GM13977 (cell line): Measurements from ENCODE around the gene CABLES1.
"Not testable (repeated sequence)": the region's sequence is repeated elsewhere in the genome, so short reads cannot be mapped to it uniquely, and the experiment has no call there.

ENCODE experiments used
- DNase-seq: peaks from one replicate; pipeline ENCODE4 v3.0.0; 2012; ENCODE audit warnings: low spot score
- in situ Hi-C: fragments of 300-500 bp; cut with MboI; formaldehyde crosslinking; loops from one replicate; pipeline ENCODE4 v1.12.0; 2022; ENCODE audit warnings: low sequenced_read_pairs, low pct_unique_long_range_greater_than_20kb, mixed read lengths, inconsistent platforms; ENCODE audit not compliant: unreplicated experiment
- TF ChIP-seq, protein P1 (sequence below): IDR thresholded peaks from 2 replicates; pipeline ENCODE4 v1.5.1; 2012; ENCODE audit warnings: mild to moderate bottlenecking, control low read depth; ENCODE audit not compliant: insufficient read depth; ENCODE audit errors: extremely low read depth, missing control alignments

Gene CABLES1

DNA sequence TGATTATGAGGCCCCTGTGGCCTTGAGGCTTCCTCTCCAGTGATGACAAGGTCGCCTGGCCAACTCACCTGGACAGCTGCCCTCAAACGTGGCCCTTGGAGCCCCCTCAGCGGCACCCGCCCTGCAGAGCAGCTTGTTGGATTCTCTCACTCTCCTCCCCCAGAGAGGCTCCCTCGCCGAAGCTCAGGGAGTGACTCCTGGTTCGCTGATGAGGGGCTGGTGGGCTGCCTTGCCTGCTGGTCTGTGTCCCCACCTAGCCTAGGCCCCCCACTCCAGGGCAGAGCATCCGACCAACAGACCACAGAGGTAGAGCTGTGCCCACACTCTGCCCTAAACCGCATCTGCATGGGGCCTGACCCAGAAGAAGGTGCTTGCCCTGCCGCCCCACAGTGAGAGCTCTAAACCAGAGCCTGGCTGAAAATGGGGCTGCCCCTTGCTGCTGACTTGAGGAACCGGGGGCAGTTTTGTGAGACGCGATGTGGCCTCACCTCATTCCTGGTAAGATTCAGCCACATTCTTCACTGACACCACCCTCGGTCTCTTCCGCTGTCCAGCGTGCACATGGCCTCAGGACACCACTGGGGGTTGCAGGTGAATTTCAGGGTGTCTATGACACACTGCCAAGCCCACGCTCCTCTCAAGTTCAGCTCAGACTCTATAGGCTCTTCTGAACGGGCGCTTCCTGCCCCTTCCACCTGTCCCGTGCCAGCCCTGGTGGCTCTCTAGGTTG is 131.6 kb downstream of the CABLES1 start:
- TF ChIP-seq, protein P1, sequence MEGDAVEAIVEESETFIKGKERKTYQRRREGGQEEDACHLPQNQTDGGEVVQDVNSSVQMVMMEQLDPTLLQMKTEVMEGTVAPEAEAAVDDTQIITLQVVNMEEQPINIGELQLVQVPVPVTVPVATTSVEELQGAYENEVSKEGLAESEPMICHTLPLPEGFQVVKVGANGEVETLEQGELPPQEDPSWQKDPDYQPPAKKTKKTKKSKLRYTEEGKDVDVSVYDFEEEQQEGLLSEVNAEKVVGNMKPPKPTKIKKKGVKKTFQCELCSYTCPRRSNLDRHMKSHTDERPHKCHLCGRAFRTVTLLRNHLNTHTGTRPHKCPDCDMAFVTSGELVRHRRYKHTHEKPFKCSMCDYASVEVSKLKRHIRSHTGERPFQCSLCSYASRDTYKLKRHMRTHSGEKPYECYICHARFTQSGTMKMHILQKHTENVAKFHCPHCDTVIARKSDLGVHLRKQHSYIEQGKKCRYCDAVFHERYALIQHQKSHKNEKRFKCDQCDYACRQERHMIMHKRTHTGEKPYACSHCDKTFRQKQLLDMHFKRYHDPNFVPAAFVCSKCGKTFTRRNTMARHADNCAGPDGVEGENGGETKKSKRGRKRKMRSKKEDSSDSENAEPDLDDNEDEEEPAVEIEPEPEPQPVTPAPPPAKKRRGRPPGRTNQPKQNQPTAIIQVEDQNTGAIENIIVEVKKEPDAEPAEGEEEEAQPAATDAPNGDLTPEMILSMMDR: no peak
- peak; percentile 39 for DNase-seq
- in situ Hi-C loops: no loop called here

DNA sequence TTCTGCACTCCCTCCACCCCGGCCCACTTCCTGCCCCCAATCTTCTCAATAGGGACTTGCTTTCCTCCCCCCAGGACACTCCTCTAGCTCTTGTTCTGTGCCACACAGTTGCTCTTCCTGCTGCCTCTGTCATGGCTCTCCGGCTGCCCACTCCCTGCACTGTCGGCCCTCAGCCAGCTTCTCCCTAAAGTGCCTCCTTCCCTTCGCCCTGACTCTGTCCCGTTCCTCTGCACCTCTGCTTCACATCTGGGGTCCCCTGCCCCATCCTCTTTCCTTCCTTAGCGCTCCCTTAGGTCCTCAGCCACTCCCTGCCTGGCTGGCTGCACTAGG is 132.1 kb downstream of the CABLES1 start:
- DNase-seq: no peak
- TF ChIP-seq, protein P1: no peak
- in situ Hi-C loops: no loop called here

DNA sequence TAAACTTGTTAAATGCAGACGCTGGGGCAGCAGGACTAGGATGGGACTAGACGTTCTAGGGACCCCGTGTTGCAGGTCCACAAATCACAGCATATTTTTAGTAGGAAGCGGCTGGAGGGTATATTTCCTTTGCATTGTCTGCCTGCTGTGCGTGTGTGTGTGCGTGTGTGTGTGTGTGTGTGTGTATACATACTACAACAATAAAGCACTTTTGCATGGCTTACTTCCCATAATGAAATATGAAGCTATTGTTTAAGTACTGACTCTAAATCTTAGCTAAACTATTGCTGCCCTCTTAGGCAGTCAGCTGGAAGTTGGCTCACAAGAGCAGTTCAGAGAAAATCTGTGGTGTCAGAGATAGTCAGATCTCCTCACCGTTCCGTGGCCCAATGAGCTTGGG is 133.4 kb downstream of the CABLES1 start:
- TF ChIP-seq, protein P1: no peak
- in situ Hi-C loops: no loop called here
- no peak for DNase-seq

DNA sequence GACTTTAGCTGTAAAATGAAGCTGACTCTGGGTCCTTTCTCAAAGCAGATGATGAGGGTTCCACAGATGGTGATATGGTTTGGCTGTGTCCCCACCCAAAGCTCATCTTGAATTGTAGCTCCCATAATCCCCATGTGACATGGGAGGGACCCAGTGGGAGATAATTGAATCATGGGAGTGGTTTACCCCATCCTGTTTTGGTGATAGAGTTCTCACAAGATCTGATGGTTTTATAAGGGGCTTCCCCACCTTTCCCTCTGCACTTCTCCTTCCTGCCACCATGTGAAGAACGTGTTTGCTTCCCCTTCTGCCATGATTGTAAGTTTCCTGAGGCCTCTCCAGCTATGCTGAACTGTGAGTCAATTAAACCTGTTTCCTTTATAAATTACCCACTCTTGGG is 133.8 kb downstream of the CABLES1 start:
- DNase-seq, in situ Hi-C loops: not testable (repeated sequence)

DNA sequence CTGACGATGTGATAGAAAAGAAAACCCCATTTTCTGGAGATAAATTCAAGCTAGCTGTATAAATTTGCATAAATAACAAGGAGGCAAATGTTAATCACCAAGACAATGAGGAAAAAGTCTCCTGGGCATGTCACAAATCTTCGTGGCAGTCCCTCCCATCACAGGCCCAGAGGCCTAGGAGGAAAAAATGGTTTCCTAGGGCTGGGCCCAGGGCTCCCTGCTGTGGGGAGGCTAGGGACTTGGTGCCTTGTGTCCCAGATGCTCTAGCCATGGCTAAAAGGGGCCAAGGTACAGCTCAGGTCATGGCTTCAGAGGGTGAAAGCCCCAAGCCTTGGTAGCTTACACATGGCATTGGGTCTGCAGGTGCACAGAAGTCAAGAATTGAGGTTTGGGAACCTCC is 134.6 kb downstream of the CABLES1 start:
- TF ChIP-seq, protein P1: no peak
- DNase-seq: no peak
- in situ Hi-C loops: no loop called here

DNA sequence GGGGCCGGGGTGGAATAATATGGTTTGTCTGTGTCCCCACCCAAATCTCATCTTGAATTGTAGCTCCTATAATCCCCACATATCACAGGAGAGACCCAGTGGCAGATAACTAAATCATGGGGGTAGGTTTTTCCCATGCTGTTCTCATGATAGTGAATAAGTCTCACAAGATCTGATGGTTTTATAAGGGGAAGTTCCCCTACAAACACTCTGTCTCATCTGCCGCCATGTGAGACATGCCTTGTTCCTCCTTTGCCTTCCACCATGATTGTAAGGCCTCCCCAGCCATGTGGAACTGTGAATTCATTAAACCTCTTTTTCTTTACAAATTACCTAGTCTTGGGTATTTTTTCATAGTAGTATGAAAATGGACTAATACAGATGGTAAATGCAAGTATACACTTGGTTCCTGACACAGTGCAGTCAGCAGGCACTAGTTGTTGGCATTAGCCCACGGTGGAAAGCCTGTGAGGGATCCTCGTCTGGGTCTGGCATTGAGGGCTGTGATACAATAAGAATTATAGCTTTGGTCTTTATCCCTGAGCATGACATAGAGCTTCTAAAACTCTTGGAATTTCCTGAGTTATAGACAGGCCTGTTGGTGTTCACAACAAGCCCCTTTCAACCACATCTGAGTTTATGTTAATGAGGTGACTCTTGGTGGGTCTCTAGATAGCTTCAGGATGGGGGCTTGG is 135.8 kb downstream of the CABLES1 start:
- TF ChIP-seq, protein P1: no peak
- in situ Hi-C loops: no loop called here
- DNase-seq: no peak

DNA sequence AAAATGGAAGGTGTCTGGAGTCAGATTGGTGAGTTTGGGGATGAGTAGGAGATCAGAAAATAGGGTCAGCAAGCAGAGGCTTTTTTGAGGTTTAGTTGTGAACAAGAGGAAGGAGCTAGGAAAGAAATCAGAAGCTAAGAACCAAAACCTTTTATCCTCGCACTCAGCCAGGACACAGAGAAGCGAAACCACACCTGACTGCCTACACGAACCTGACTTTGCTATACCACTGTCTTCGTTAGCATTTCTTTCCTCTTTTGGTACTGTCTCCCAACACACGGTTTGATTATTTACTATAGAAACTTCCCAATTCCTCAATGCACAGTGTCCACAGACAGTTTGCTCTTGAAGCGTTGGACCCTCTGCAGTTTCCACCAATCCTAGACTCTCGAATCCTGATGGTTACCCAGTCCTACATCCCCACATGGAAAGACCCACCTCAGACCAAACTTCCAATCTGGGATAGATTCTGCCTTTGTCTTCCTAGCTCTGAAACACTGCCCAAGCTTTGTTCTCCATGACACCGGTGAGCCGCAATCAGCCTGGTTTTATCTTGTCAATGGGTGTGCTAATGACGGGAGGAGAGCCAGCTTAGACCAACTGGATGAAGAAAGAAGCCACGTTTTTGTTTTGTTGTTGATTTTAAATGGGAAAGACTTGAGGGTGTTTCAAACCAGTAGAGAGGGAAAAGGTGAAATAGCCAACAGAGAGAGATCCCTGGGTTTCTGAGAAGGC is 137.4 kb downstream of the CABLES1 start:
- DNase-seq: no peak
- TF ChIP-seq, protein P1: no peak
- in situ Hi-C loops: no loop called here
